Activated CD4-positive, CD25-positive, alpha-beta regulatory T cell treated with anti-CD3 and anti-CD28 coated beads, Interleukin-2, amount 50 U/mL, for 24 hours (primary cell): ENCODE results near the gene FJX1.

Source experiments
- ATAC-seq, 2 donors: fragments of 150-1000 bp; cut with Tn5 transposase; one replicate each; pipeline ENCODE4 v1.10.0; 2021; ENCODE audit warnings: mild to moderate bottlenecking in 1 of 2, moderate library complexity in 1 of 2

Gene FJX1

GRCh38 chr11:35606206-35606605 lies 12.1 kb upstream of the FJX1 start:
- ATAC-seq: no peak

DNA sequence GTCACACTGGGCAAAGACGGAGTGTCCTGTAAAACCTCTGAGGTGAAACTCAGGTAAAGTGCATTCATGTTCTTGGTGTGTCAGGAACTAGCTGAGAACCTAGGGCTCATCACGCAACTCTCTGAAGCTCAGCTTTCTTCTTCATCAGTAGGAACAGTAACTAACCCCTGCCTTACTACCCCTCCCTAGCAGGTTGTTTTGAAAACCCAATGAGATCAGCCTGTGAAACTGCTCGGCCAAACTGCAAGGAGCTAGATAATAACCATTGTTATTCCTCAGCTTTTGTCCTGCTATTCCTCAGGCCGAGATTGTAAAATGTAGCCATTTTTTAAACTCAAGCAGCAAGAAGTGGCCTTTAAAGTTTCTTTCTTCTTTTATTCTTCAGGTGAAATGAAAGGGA lies 9.8 kb upstream of the FJX1 start:
- ATAC-seq: no peak

- no peak for ATAC-seq
Measured at GRCh38 chr11:35609656-35610055, 8.6 kb upstream of the FJX1 start.

DNA sequence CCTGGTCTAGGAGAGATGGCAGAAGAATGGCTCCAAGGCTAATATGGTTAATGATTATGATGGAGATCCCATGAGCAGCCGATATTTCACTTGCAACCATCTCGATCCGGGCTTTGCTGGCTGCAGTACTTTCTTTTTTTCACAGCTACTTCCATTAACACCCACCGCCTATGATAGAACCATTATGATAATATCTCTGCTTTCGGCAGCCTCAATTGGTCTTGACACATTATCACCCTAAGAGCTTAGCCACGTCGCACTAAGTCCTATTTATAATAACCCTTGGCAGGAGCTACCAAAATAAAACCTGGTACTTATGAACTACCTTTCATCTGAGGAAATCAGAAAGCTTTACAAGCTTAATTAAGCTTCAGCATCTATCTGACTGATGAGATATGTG lies 7.6 kb upstream of the FJX1 start:
- ATAC-seq: no peak

GRCh38 chr11:35611741-35612140 lies 6.5 kb upstream of the FJX1 start:
- ATAC-seq: no peak

- no peak for ATAC-seq
Measured at GRCh38 chr11:35614939-35615569, 3.2 kb upstream of the FJX1 start.

- ATAC-seq: peak in 1 of 2 donors; percentile 24
Measured at GRCh38 chr11:35615921-35616900, 2.0 kb upstream of the FJX1 start.

- no peak for ATAC-seq
Measured at GRCh38 chr11:35617316-35617686, 959 bp upstream of the FJX1 start.

GRCh38 chr11:35618497-35619115 lies 346 bp downstream of the FJX1 start:
- ATAC-seq: peak; percentile 27 to 42

DNA sequence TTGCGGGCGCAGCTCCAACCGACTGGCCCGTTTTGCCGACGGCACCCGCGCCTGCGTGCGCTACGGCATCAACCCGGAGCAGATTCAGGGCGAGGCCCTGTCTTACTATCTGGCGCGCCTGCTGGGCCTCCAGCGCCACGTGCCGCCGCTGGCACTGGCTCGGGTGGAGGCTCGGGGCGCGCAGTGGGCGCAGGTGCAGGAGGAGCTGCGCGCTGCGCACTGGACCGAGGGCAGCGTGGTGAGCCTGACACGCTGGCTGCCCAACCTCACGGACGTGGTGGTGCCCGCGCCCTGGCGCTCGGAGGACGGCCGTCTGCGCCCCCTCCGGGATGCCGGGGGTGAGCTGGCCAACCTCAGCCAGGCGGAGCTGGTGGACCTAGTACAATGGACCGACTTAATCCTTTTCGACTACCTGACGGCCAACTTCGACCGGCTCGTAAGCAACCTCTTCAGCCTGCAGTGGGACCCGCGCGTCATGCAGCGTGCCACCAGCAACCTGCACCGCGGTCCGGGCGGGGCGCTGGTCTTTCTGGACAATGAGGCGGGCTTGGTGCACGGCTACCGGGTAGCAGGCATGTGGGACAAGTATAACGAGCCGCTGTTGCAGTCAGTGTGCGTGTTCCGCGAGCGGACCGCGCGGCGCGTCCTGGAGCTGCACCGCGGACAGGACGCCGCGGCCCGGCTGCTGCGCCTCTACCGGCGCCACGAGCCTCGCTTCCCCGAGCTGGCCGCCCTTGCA lies 1.0 kb downstream of the FJX1 start:
- peak; percentile 31 to 33 for ATAC-seq

DNA sequence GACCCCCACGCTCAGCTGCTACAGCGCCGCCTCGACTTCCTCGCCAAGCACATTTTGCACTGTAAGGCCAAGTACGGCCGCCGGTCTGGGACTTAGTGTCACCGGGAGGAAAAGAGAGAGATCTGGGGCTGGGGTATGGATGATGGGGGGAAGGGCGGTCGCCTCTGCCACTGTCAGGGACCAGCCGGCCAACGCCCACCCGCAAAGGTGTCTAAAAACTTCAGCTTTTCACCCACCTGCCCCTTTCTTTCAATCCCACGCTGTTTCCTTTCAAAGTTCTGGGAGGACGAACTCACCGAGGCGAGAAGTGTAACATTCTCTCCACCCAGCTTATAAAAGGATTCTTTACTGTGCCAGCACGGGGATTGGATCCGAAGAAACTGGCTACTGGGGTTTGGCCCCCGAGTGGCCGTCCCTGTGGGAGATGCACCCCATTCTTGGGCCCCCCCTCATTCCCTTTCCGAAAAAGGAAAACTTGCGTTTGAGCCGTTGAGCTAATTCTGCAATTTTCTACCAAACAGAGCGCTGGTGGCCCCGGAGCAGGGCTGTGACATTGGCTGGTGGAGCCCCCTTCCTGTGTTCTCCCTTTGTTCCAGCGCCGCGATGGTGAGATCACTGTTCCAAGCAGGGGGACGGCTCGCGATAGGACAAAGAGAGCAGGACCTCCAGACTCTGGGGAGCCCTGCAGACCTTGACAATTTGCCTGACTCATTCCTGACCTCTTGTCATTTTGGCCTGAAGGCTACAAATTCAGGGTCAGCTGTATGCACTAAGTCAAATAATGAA lies 1.8 kb downstream of the FJX1 start:
- no peak for ATAC-seq

DNA sequence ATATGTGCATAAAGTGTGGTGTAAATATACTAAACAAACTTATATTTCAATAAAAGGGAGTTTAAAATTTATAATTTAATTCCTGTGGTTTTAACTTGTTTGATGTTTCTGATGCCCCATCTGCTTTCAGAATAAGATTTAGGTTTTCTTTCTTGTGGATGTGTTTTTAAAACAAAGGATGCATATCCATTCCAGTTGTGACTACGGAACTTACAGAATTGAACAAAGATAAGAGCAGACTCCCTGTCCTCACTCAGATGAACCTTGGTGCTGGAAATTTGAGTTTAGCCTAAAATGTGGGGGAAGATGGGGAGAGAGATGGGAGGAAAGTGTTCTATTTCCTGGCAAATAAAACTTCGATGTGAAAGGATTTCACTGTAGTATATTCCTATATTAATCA lies 2.5 kb downstream of the FJX1 start:
- no peak for ATAC-seq

GRCh38 chr11:35621620-35622019 lies 3.4 kb downstream of the FJX1 start:
- ATAC-seq: no peak

DNA sequence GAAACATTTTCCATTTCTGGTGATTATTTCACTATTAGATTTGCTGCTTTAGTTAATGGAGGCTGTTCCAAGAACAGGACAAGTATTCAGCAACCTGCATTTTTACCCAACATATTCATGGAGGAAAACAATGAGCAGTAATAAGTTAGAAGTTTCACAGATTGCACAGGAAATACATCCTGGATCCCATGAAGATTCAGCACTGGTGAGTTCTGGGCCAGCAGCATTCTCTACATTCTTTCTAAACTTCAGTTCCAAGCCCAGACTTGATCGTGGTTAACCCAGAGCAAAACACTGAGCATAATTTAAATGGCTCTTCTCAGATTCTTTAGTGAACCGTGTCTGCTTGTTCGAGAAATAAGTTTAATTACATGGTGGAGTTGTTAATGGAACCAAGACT lies 3.8 kb downstream of the FJX1 start:
- no peak for ATAC-seq

GRCh38 chr11:35623621-35624168 lies 5.4 kb downstream of the FJX1 start:
- ATAC-seq: no peak

- no peak for ATAC-seq
Measured at GRCh38 chr11:35624316-35624715, 6.1 kb downstream of the FJX1 start.

DNA sequence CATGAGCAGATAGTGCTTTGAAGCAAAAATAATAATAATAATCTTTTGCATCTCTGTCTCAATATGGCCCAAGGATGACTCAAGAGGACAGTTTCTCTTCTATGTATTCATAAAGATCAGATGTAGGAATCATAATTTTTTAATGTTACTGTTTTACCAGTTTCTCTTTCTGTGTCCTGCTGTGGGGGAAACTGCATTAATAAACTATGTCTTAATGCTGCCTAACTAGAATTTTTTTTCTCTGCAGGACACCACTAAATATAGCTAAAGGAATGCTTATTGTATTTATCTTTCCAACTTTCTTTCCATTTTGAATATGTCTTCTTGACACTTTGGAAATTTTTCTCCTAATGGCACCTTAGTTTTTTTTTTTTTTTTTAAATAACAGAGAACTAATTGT lies 6.5 kb downstream of the FJX1 start:
- no peak for ATAC-seq

DNA sequence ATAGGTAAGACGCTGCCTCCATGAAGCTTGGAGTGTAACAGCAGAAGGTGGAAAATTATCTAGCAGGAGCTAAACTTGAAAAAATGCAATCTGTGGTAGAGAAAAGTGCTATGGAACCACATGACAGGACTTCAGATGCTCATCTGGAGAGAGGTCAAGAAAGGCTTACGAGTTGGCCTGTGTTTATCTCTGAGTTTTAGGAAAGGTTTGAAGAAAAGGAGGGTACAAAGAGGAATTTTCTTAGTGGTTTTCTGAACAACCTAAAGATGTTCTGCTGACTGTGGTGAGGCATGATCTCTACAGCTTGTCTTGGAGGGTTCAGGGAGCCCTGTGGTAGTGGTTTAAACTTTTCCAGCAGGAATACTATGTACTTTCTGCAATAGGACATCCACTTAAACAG lies 8.2 kb downstream of the FJX1 start:
- ATAC-seq: no peak

DNA sequence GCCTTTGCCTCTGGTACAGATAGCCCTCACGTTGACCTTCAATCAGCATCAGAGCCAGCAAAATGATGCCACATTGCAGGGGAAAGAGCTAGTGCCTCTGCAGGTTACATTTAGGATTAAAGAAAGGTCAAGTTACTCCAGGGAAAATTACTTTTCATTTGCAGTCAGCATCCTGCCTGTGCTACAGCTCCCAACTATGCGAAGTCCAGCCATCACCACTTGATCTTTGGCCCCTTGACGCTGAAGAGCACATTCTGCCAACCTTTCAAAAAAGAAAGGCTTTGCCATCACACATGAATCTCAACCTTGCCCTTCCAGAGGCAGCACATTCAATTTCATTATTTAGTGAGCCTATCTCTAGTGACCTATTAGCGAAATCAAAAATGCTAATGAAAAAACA lies 11.3 kb downstream of the FJX1 start:
- ATAC-seq: no peak

GRCh38 chr11:35629914-35630313 lies 11.7 kb downstream of the FJX1 start:
- no peak for ATAC-seq

DNA sequence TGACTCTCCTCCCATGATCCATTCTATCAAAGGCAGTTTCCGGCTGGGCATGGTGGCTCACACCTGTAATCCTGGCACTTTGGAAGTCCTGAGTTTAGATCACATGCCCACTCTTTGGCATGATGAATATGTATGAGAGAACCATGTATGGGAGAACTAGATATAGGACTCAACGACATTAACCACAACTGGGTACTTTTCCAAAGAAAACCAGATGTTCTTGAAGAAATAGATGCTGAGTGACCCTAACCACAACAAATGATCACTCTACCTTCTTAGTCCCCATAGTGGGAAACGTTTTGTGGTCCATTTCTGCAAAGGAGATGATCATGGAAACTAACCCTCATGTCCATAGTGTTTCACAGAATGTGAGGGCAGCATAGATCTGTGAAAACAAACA lies 13.6 kb downstream of the FJX1 start:
- no peak for ATAC-seq

- ATAC-seq: no peak
Measured at GRCh38 chr11:35632301-35632700, 14.0 kb downstream of the FJX1 start.
